K562 (cell line): ENCODE data around the gene DENND1A. TPM values are rescaled to one million over a fixed set of nuclear protein-coding genes. Genes with fewer than 3 reads are reported as not detected.

Experiments used
- ARNT ChIP-seq, 2 experiments: fragments of 450-650 bp; IDR thresholded peaks; 2 replicates each; pipeline ENCODE4 v1.6.1; 2016; ENCODE audit warnings: mild to moderate bottlenecking in 1 of 2
- ASH1L ChIP-seq: fragments of 450-650 bp; IDR thresholded peaks from 2 replicates; pipeline ENCODE4 v1.6.1; 2018; ENCODE audit warnings: borderline replicate concordance, mild to moderate bottlenecking, low read depth; ENCODE audit not compliant: partially characterized antibody
- CEBPB ChIP-seq: fragments of 450-650 bp; IDR thresholded peaks from 2 replicates; pipeline ENCODE4 v1.6.1; 2016; ENCODE audit warnings: missing genetic modification characterization, missing compliant biosample characterization
- FOXK2 ChIP-seq, 2 experiments: fragments of 450-650 bp; IDR thresholded peaks in 1 of 2; conservative IDR thresholded peaks in 1 of 2; 2 replicates each; pipeline ENCODE4 v1.6.1; 2016; ENCODE audit warnings: low read depth in 2 of 2, mild to moderate bottlenecking in 1 of 2
- IRF1 ChIP-seq: sonication (generic); formaldehyde crosslinking; IDR thresholded peaks from 2 replicates; pipeline ENCODE4 v1.8.0; 2022; ENCODE audit warnings: missing genetic modification reagents, mild to moderate bottlenecking, borderline replicate concordance
- MAZ ChIP-seq, 2 experiments: fragments of 450-650 bp in 1 of 2; sonication (generic) in 1 of 2; formaldehyde crosslinking; IDR thresholded peaks in 1 of 2; conservative IDR thresholded peaks in 1 of 2; 2 replicates each; pipeline versions ENCODE4 v1.4.0 to v1.5.0; 2020; ENCODE audit warnings: mild to moderate bottlenecking in 1 of 2, missing genetic modification reagents in 1 of 2
- NBN ChIP-seq: fragments of 450-650 bp; IDR thresholded peaks from 2 replicates; pipeline ENCODE4 v1.6.1; 2016; ENCODE audit warnings: low read depth, mild to moderate bottlenecking
- NCOA1 ChIP-seq: fragments of 450-650 bp; IDR thresholded peaks from 2 replicates; pipeline ENCODE4 v1.6.1; 2016; ENCODE audit warnings: low read depth
- NFRKB ChIP-seq: fragments of 450-650 bp; IDR thresholded peaks from 2 replicates; pipeline ENCODE4 v1.6.1; 2016; ENCODE audit warnings: low read depth
- PHTF2 ChIP-seq: fragments of 250-450 bp; sonication (Bioruptor Pico); IDR thresholded peaks from 2 replicates; pipeline ENCODE4 v1.5.0; 2021; ENCODE audit warnings: mild to moderate bottlenecking
- SREBF1 ChIP-seq: fragments of 150-350 bp; IDR thresholded peaks from 2 replicates; pipeline ENCODE4 v1.6.1; 2014; ENCODE audit warnings: antibody characterized with exemption, low read depth, low read length, borderline replicate concordance
- TRIM24 ChIP-seq, 2 experiments: fragments of 450-650 bp; IDR thresholded peaks; 2 replicates each; pipeline ENCODE4 v1.6.1; 2016
- TSC22D4 ChIP-seq: fragments of 450-650 bp; IDR thresholded peaks from 2 replicates; pipeline ENCODE4 v1.6.1; 2016; ENCODE audit warnings: missing genetic modification characterization, missing biosample characterization, control low read depth
- ZBTB49 ChIP-seq: sonication (generic); formaldehyde crosslinking; IDR thresholded peaks from 2 replicates; pipeline ENCODE4 v1.8.0; 2022; ENCODE audit warnings: missing genetic modification reagents, mild to moderate bottlenecking, borderline replicate concordance
- ZNF431 ChIP-seq: sonication (generic); formaldehyde crosslinking; IDR thresholded peaks from 2 replicates; pipeline ENCODE4 v1.8.0; 2022; ENCODE audit warnings: mild to moderate bottlenecking, missing genetic modification reagents
- ZNF561 ChIP-seq: fragments of 450-650 bp; formaldehyde crosslinking; conservative IDR thresholded peaks from 2 replicates; pipeline ENCODE4 v1.4.0; 2020; ENCODE audit warnings: mild to moderate bottlenecking, moderate library complexity
- ZNF764 ChIP-seq: fragments of 250-450 bp; sonication (Bioruptor Pico); IDR thresholded peaks from 2 replicates; pipeline ENCODE4 v1.4.0; 2020; ENCODE audit warnings: low read depth, mild to moderate bottlenecking, moderate library complexity
- ZNF785 ChIP-seq: fragments of 250-450 bp; sonication (Bioruptor Pico); IDR thresholded peaks from 2 replicates; pipeline ENCODE4 v1.4.0; 2020; ENCODE audit warnings: mild to moderate bottlenecking
- polyA plus RNA-seq, 8 experiments: library from polyadenylated mRNA; depleted of rRNA in 4 of 8; stranded (reverse) in 5 of 8; unstranded in 3 of 8; fragments of >200 nt; fragmentation: Nextera tagmentation in 2 of 8; fragmentation: Illumina TruSeq in 1 of 8; extraction: Ambion mirVana in 2 of 8; extraction: Trizol in 1 of 8; gene quantifications; 2 replicates each; pipeline versions ENCODE4 v1.2.1 to v1.2.3, GENCODE V29; 2011 to 2014; ENCODE audit warnings: inconsistent platforms in 1 of 8, missing spikeins in 1 of 8
- total RNA-seq, 7 experiments: library from RNA; depleted of rRNA in 6 of 7; stranded (reverse); fragments of >200 nt in 6 of 7; fragmentation: Illumina TruSeq in 2 of 7; extraction: Trizol in 2 of 7; gene quantifications; 2 replicates each; pipeline versions ENCODE4 v1.2.1 to v1.2.3, GENCODE V29; 2011 to 2021; ENCODE audit warnings: low replicate concordance in 1 of 7
- TF ChIP-seq, protein P1 (sequence below), 2 experiments: fragments of 450-650 bp; formaldehyde crosslinking in 1 of 2; IDR thresholded peaks; 2 replicates each; pipeline versions ENCODE4 v1.4.0 to v1.6.1; 2014 to 2020; ENCODE audit warnings: mild to moderate bottlenecking in 2 of 2, borderline replicate concordance in 1 of 2, low read depth in 1 of 2

Gene DENND1A
- total and polyA plus RNA-seq, 9 of the 15 experiments (the other 6 are each of a cell fraction or from before 2014, with no cell fraction given): 7.6 to 29.5 (median 15.7) TPM

DNA sequence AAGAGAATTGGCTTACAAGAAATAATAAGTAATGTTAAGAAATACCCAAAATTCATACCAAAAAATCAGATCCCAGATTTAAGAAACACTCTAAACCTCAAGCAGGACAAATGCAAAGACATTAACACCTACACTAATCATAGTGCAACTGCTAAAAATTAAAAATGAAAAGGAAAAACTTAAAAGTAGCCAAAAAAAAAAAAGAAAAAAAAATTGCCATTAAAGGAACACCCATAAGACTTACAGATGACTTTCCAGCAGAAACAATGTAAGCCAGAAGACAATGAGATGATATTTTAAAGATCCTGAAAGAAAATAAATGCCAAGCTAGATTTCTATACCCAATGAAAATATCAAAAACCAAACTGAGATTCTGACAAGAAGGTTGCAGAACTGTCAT lies 101.5 kb downstream of the DENND1A start (continued):
- TF ChIP-seq, protein P1, sequence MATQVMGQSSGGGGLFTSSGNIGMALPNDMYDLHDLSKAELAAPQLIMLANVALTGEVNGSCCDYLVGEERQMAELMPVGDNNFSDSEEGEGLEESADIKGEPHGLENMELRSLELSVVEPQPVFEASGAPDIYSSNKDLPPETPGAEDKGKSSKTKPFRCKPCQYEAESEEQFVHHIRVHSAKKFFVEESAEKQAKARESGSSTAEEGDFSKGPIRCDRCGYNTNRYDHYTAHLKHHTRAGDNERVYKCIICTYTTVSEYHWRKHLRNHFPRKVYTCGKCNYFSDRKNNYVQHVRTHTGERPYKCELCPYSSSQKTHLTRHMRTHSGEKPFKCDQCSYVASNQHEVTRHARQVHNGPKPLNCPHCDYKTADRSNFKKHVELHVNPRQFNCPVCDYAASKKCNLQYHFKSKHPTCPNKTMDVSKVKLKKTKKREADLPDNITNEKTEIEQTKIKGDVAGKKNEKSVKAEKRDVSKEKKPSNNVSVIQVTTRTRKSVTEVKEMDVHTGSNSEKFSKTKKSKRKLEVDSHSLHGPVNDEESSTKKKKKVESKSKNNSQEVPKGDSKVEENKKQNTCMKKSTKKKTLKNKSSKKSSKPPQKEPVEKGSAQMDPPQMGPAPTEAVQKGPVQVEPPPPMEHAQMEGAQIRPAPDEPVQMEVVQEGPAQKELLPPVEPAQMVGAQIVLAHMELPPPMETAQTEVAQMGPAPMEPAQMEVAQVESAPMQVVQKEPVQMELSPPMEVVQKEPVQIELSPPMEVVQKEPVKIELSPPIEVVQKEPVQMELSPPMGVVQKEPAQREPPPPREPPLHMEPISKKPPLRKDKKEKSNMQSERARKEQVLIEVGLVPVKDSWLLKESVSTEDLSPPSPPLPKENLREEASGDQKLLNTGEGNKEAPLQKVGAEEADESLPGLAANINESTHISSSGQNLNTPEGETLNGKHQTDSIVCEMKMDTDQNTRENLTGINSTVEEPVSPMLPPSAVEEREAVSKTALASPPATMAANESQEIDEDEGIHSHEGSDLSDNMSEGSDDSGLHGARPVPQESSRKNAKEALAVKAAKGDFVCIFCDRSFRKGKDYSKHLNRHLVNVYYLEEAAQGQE (IDR thresholded peaks at IDR 0.05; ENCODE audit: borderline replicate concordance): no peak
- TF ChIP-seq, protein P1 (CRISPR knock-in tag; IDR thresholded peaks at IDR 0.05; ENCODE audit: low read depth): no peak
- TF ChIP-seq SREBF1: no peak
- peak in 1 of 2 experiments; percentile 46; a peak in 2 of 4 replicates for TF ChIP-seq ARNT (IDR thresholded peaks at IDR 0.05)
- no peak for TF ChIP-seq IRF1 (CRISPR knock-in tag)
- no peak for TF ChIP-seq ZNF764 (CRISPR knock-in tag)
- TF ChIP-seq MAZ (CRISPR knock-in tag; conservative IDR thresholded peaks at IDR 0.05 in 1 of 2, IDR thresholded peaks at IDR 0.05 in 1 of 2): no peak
- 0 out of 2 replicates have a peak, but pooled peaks have one; percentile 31 for TF ChIP-seq NBN
- TF ChIP-seq NFRKB: no peak
- no peak for TF ChIP-seq ZNF431 (CRISPR knock-in tag)
- TF ChIP-seq FOXK2 (conservative IDR thresholded peaks at IDR 0.05 in 1 of 2, IDR thresholded peaks at IDR 0.05 in 1 of 2; ENCODE audit: low read depth in 2 of 2): no peak
- TF ChIP-seq ZNF785 (CRISPR knock-in tag): no peak
- no peak for TF ChIP-seq NCOA1
- TF ChIP-seq ASH1L: no peak
- no peak for TF ChIP-seq TSC22D4 (tag)
- no peak for TF ChIP-seq CEBPB (tag)
- TF ChIP-seq ZNF561 (CRISPR knock-in tag): no peak
- TF ChIP-seq PHTF2 (CRISPR knock-in tag): no peak
- peak; percentile 84 to 93 for TF ChIP-seq TRIM24 (IDR thresholded peaks at IDR 0.05)
- no peak for TF ChIP-seq ZBTB49 (CRISPR knock-in tag)
